Measurements from ENCODE around the gene RASD1.

RASD1 gene, protein sequence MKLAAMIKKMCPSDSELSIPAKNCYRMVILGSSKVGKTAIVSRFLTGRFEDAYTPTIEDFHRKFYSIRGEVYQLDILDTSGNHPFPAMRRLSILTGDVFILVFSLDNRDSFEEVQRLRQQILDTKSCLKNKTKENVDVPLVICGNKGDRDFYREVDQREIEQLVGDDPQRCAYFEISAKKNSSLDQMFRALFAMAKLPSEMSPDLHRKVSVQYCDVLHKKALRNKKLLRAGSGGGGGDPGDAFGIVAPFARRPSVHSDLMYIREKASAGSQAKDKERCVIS

DNA sequence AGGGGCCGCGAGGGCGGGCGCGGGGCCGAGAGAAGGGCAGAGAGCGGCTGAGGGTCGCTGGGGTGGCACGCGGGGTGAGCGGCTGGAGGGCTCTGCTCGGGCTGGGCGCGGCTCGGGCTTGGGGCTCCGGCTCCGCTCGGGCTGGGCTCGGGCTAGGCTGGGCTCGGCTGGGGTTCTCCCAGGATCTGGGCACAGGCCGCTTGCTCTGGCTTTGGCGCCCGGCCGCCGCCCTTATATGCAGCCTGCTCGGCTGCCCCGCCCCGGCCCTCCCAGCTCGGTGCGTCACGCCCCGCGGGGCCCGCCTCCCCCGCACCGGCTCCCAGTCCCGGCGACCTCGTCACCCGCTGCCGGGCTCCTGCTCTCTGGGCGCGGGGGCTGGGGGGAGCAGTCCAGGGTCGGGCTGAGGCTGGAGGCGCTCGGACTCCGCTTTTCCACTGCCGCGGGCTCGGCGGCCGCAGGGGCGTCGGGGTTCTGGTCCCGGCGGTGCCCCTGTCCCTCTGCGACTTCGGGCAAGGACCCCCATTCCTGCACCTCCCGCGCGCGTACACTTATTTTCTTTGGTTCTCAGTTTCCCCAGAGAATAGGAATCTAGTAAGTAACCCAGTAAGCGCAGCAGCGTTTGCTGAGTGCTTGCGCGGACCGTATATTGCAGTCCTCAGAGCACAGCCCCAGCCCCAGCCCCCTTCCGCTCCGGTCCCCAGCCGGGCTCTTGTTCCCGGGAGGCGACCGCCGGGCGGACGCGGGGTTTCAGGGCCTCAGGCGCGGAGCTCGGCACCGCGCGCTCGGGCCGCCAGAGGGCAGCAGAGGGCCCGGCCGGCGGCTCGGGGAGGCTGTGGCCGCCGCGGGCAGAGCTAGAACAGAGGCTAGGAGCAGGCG, at the start of gene RASD1:
RASD1 (minus strand) TSS at position 207 of the 876 bp plus-strand sequence. CDS start 214 bp downstream, outside the sequence.
- Histone ChIP-seq H3K36me3 (ENCODE audit: control insufficient read depth, insufficient read depth, low read length) (peaks cover 6% of the 10 kb centered on the region), H3K9ac (ENCODE audit: low read length) (peak within 1 kb of the TSS; percentile 58), H3K27me3 (ENCODE audit: control insufficient read depth, insufficient read depth, low read length) (peaks cover 16% of the 10 kb centered on the region), H3K9me3 (ENCODE audit: control insufficient read depth, low read length) (no peaks in the 10 kb centered on the region), H3K4me1 (ENCODE audit: control insufficient read depth, insufficient read depth, low read length) (peaks cover 29% of the 10 kb centered on the region), H3K4me3 (ENCODE audit: low read length) (peak within 1 kb of the TSS; percentile 23)

DNA sequence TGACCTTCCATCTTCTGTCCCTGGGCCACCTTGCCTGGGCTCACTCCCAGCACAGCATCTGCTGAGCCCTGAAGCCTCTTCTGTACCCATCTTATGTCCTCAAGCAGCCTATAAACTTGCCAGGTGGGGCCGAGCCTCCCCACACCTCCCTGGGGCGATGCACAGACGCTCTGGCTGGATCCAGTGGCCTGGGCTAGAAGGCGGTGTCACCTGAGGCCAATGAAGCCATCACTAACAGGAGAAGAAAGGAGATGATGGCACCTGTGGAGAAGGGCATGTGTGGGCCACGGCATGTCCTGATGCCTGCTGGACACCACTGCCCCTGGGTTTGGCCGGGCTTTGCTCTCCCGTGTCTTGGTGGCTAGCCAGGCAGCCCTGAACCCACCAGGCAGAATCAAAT, 49.8 kb upstream of the RASD1 start:
- Histone ChIP-seq H3K9ac (ENCODE audit: low read length) (no peak overlapping the region), H3K27me3 (ENCODE audit: control insufficient read depth, insufficient read depth, low read length) (no peaks in the 10 kb centered on the region), H3K36me3 (ENCODE audit: control insufficient read depth, insufficient read depth, low read length) (no peaks in the 10 kb centered on the region), H3K4me1 (ENCODE audit: control insufficient read depth, insufficient read depth, low read length) (peaks cover 13% of the 10 kb centered on the region), H3K4me3 (ENCODE audit: low read length) (no peak overlapping the region), H3K9me3 (ENCODE audit: control insufficient read depth, low read length) (no peaks in the 10 kb centered on the region)

DNA sequence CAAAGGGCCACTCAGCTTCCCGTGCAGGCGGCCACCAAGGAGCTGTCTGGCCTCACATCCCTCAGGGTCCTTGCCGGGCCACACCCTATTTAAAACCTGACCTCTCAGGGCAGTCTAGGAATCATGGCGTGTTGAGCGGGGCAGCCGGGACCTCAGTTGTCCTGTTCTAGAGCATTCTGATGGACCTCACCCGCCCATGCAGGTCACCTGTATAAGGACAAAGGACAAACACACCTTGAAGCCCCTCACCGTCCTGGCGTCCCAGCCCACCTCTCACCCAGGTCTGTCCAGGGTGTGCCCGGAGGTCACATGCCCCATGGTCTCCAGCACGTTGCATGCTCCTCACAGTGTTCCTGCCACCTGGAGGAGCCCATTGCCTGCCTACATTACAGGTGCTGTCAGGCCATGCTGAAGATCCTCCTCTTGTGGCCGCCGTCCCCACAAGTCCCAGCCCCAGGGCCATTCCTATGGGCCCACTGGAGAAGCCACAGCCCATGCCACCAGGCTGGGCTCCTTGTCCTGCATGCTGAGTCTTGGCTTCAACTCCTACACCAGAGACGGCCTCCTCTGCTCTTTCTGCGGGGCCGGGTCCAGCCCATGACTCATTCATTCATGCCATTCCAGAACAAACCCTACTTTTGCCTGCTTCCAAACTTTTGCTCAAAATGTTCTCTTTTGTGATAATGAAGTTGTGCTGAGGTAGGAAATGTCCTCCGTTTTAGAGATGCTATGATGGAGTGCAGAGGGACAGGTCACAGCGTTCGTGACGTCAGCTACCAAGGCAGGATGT, 49.0 kb upstream of the RASD1 start:
- Histone ChIP-seq H3K9ac (ENCODE audit: low read length) (no peak overlapping the region), H3K9me3 (ENCODE audit: control insufficient read depth, low read length) (no peaks in the 10 kb centered on the region), H3K27me3 (ENCODE audit: control insufficient read depth, insufficient read depth, low read length) (no peaks in the 10 kb centered on the region), H3K4me1 (ENCODE audit: control insufficient read depth, insufficient read depth, low read length) (peaks cover 15% of the 10 kb centered on the region), H3K36me3 (ENCODE audit: control insufficient read depth, insufficient read depth, low read length) (no peaks in the 10 kb centered on the region), H3K4me3 (ENCODE audit: low read length) (no peak overlapping the region)

DNA sequence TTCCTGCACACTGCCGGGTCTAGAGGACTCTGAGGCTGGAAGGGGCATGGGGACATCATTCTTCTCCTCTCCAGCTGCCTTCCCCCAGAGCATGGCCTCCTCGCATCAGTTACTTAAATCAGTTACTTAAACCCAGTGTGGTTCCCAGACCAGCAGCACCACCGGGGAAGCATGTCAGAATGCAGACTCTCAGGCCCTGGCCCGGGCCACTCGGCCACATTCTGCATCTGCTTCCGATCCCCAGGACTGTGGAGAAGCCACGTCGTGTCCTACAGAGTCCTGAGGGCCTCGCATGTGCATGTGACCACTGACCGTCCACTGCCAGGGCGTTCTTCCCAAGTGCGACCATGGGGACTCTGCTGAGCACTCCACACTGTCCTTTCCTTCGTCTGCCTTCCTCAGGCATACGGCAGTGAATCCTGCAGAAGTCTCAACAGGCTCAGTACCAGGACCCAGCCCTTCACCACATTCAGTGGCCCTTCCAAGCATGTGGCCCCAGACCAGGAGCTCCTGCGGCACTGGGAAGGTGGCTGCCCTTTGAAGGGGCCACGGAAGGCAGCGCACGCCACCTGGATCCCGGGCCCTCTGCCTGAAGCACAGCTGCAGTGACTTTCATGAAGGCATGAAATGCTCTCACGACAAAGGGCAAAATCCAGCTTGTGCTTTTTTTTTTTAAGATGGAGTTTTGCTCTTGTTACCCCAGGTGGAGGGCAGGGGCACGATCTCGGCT, 46.9 kb upstream of the RASD1 start:
- Histone ChIP-seq H3K9ac (ENCODE audit: low read length) (no peak overlapping the region), H3K36me3 (ENCODE audit: control insufficient read depth, insufficient read depth, low read length) (no peaks in the 10 kb centered on the region), H3K27me3 (ENCODE audit: control insufficient read depth, insufficient read depth, low read length) (no peaks in the 10 kb centered on the region), H3K4me1 (ENCODE audit: control insufficient read depth, insufficient read depth, low read length) (peaks cover 33% of the 10 kb centered on the region), H3K9me3 (ENCODE audit: control insufficient read depth, low read length) (no peaks in the 10 kb centered on the region), H3K4me3 (ENCODE audit: low read length) (no peak overlapping the region)

DNA sequence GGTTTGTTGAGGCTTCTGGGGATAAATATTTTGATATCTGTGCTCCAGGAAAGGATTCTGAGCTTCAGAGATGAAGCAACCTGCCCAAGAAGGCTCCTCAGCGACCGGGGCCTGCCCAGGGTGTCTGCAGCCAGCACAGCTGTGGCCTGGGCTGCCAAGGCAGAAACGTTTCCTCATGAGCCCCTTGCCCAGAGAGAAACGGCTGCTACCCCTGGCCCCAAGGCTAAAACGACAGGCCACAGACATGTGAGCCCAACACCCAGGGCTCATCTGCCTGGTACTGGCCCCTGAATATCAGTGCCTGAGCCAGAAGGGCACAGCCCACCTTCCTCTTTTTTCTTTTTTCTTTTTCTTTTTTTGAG, 45.4 kb upstream of the RASD1 start:
- H3K36me3 ChIP-seq (ENCODE audit: control insufficient read depth, insufficient read depth, low read length) = no peaks in the 10 kb centered on the region
- no peak overlapping the region for H3K9ac ChIP-seq (ENCODE audit: low read length)
- H3K4me3 ChIP-seq (ENCODE audit: low read length) = no peak overlapping the region
- H3K9me3 ChIP-seq (ENCODE audit: control insufficient read depth, low read length) = no peaks in the 10 kb centered on the region
- peaks cover 42% of the 10 kb centered on the region for H3K4me1 ChIP-seq (ENCODE audit: control insufficient read depth, insufficient read depth, low read length)
- H3K27me3 ChIP-seq (ENCODE audit: control insufficient read depth, insufficient read depth, low read length) = no peaks in the 10 kb centered on the region

DNA sequence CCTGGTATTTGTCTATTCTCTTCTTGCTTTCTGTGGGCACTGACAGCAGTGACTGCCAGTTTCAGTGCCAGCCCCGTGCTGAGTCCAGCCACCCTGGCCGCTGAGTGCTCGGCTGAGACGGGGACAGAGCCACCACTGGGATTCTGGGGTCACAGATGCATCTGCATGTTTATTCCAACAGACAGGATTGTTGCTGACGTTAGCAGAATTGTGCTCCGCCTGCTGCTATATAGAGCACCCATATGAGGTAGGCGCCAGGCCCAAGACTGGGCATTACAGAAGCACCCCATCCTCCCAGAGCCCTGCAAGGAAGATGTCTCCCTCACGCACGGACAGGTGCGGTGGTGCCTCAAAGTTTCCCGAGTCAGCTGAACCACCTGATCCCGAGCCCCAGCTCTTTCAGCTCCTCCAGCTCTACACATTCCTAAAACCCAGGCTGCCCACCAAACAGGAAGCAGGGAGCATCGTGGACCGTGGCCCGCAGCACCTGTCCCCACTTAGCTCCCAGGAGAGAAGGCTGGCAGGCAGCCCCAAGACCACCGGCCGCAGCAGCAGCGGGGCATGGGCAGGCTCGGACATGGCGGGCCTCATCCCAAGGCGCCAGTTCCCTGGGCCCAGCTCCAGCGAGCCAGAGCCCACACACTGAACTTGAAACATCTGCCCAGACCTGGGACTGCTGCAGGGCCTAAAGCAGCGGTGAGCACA, 44.9 kb upstream of the RASD1 start:
- peaks cover 47% of the 10 kb centered on the region for H3K4me1 ChIP-seq (ENCODE audit: control insufficient read depth, insufficient read depth, low read length)
- no peak overlapping the region for H3K9ac ChIP-seq (ENCODE audit: low read length)
- no peaks in the 10 kb centered on the region for H3K36me3 ChIP-seq (ENCODE audit: control insufficient read depth, insufficient read depth, low read length)
- H3K9me3 ChIP-seq (ENCODE audit: control insufficient read depth, low read length) = no peaks in the 10 kb centered on the region
- H3K27me3 ChIP-seq (ENCODE audit: control insufficient read depth, insufficient read depth, low read length) = no peaks in the 10 kb centered on the region
- no peak overlapping the region for H3K4me3 ChIP-seq (ENCODE audit: low read length)

DNA sequence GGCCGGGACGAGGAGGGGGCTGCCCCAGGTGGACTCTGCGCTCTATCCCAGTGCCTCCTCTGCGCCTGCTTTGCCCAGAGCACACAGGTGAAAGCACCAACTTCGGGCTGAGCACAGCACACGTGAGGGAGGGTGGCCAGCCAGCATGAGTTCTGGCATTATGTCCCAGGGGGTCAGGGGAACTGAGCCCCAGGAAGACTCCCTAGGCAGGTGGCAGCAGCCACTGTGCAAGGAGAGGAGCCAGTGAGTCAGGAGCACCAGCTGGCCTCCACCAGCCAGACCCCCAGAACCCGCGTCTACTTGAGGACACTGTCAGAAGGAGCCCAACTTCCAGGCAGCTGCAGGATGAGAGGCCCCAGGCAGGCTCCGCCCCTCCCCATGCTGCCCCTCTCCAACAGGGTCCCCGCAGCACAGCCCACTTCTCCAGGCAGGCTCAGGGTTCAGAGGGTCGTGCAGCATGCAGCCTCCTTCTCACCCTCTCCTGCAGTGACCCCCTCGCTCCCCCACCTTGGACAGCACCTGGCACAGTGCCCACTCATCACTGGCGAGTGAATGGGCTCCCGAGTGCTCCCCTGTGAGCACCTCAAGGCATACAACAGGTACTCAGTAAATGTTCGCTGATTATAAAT, 44.2 kb upstream of the RASD1 start:
- H3K9me3 ChIP-seq (ENCODE audit: control insufficient read depth, low read length) = no peaks in the 10 kb centered on the region
- no peak overlapping the region for H3K4me3 ChIP-seq (ENCODE audit: low read length)
- H3K9ac ChIP-seq (ENCODE audit: low read length) = no peak overlapping the region
- H3K4me1 ChIP-seq (ENCODE audit: control insufficient read depth, insufficient read depth, low read length) = peaks cover 52% of the 10 kb centered on the region
- no peaks in the 10 kb centered on the region for H3K36me3 ChIP-seq (ENCODE audit: control insufficient read depth, insufficient read depth, low read length)
- no peaks in the 10 kb centered on the region for H3K27me3 ChIP-seq (ENCODE audit: control insufficient read depth, insufficient read depth, low read length)

DNA sequence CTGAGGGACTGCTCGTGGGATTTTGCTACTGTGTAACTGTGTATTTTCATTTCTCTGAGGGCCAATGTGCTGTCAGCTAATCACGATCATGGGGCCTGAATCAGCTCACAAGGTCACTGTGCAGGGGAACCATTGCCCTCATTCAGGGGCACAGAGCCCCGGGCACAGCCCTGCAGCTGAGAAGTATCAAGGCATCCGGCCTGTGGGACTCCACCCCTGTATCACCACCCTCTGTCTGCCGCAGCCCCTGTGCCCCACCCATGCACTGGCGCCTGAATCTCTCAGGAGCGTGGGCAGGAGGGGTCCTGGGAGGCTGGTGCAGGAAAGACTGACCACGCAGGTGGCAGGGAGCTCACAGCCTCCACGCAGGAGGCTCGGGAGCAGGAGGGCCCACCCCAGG, 43.4 kb upstream of the RASD1 start:
- H3K4me3 ChIP-seq (ENCODE audit: low read length) = no peak overlapping the region
- no peaks in the 10 kb centered on the region for H3K36me3 ChIP-seq (ENCODE audit: control insufficient read depth, insufficient read depth, low read length)
- H3K27me3 ChIP-seq (ENCODE audit: control insufficient read depth, insufficient read depth, low read length) = no peaks in the 10 kb centered on the region
- H3K9ac ChIP-seq (ENCODE audit: low read length) = peak overlapping the region; percentile 24
- peaks cover 52% of the 10 kb centered on the region for H3K4me1 ChIP-seq (ENCODE audit: control insufficient read depth, insufficient read depth, low read length)
- no peaks in the 10 kb centered on the region for H3K9me3 ChIP-seq (ENCODE audit: control insufficient read depth, low read length)

DNA sequence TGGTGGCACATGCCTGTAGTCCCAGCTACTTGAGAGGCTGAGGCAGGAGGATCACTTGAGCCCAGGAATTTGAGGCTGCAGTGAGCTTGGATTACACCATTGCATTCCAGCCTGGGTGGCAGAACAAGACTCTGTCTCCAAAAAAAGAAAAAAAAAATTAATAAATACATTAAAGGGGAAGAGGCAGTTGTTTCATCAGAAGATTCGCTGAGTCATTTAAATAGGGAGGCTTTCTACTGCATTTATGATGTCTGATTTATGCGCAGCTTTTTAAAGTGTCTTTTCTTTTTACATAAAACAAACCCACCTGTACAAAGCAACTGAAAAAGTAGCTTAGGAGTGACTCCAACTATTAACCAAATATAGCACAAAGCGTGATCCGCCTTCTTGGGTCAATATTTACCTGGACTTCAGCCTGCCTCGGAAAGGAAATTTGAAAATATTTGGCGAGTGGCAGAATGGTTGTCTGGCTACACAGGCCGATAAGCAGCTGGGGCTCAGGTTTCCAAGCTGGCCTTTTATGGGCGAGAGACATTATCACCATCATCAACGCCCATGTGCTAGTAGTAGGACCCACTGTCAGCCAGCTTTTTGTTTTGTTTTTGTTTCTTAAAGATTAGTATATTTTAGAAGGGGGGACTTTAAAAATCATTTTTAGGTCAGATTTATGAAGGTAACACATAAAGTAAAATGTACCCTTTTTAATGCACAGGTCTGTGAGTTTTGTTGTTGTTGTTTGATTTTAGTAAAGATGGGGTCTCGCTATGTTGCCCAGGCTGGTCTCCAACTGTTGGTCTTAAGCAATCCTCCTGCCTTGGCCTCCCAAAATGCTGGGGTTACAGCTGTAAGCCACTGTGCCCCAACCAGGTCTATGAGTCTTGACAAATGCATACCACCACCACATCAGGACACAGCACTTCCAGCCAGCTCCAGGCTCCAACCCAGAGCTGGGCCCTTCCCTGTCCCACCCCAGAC, 42.5 kb upstream of the RASD1 start:
- Histone ChIP-seq H3K36me3 (ENCODE audit: control insufficient read depth, insufficient read depth, low read length) (no peaks in the 10 kb centered on the region), H3K9me3 (ENCODE audit: control insufficient read depth, low read length) (no peaks in the 10 kb centered on the region), H3K27me3 (ENCODE audit: control insufficient read depth, insufficient read depth, low read length) (no peaks in the 10 kb centered on the region), H3K9ac (ENCODE audit: low read length) (peak overlapping the region; percentile 24), H3K4me1 (ENCODE audit: control insufficient read depth, insufficient read depth, low read length) (peaks cover 53% of the 10 kb centered on the region), H3K4me3 (ENCODE audit: low read length) (no peak overlapping the region)
